Measurements from ENCODE around the gene UMODL1.

UMODL1 gene

DNA sequence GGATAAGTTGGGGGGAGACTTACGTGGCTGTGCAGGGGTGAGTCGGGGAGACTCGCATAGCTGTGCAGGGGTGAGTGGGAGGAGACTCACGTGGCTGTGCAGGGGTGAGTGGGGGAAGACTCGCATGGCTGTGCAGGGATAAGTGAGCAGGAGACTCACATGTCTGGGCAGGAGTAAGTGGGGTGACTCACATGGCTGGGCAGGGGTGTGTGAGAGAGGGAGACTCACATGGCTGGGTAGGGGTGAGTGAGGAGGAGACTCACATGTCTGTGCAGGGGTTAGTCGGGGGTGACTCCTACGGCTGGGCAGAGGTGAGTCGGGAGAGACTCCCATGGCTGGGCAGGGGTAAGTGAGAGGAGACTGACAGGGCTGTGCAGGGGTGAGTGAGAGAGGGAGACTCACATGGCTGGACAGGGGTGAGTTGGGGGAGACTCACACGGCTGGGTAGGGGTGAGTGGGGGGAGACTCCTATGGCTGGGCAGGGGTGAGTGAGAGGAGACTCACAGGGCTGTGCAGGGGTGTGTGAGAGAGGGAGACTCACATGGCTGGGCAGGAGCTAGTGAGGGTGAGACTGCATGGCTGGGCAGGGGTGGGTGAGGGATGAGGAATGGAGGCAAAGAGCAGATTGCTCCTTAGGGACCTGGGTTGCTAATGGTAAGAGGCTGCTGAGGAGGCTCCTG, 91.9 kb downstream of the UMODL1 start:
- ATAC-seq, result no peak
- TF ChIP-seq ZNF8 (CRISPR knock-in tag; IDR thresholded peaks at IDR 0.05) (no peak), ISL1 (CRISPR knock-in tag; IDR thresholded peaks at IDR 0.05) (no peak), RARB (CRISPR knock-in tag; IDR thresholded peaks at IDR 0.05) (no peak)
- TF ChIP-seq, protein P1, sequence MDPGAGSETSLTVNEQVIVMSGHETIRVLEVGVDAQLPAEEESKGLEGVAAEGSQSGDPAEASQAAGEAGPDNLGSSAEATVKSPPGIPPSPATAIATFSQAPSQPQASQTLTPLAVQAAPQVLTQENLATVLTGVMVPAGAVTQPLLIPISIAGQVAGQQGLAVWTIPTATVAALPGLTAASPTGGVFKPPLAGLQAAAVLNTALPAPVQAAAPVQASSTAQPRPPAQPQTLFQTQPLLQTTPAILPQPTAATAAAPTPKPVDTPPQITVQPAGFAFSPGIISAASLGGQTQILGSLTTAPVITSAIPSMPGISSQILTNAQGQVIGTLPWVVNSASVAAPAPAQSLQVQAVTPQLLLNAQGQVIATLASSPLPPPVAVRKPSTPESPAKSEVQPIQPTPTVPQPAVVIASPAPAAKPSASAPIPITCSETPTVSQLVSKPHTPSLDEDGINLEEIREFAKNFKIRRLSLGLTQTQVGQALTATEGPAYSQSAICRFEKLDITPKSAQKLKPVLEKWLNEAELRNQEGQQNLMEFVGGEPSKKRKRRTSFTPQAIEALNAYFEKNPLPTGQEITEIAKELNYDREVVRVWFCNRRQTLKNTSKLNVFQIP (CRISPR knock-in tag; IDR thresholded peaks at IDR 0.05; ENCODE audit: borderline replicate concordance, low read depth), result no peak

DNA sequence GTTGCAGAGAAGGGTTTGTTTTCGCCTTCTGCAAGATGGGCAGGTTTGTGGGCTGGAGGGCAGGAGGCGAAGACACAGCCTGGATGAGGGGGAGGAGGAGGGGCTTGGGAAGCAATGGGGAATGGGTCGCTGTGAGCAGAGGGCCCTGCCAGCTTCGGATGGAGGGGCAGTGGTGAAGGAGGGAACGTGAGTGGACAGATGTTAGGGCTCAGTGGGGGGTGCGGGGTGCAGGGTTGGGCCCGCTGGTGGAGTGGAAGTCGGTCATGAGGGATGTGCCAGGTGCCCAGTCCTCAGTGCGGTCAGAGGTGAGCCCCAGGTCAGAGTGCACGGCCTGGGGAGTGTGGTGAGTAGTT, 92.4 kb downstream of the UMODL1 start:
- ATAC-seq, result no peak

DNA sequence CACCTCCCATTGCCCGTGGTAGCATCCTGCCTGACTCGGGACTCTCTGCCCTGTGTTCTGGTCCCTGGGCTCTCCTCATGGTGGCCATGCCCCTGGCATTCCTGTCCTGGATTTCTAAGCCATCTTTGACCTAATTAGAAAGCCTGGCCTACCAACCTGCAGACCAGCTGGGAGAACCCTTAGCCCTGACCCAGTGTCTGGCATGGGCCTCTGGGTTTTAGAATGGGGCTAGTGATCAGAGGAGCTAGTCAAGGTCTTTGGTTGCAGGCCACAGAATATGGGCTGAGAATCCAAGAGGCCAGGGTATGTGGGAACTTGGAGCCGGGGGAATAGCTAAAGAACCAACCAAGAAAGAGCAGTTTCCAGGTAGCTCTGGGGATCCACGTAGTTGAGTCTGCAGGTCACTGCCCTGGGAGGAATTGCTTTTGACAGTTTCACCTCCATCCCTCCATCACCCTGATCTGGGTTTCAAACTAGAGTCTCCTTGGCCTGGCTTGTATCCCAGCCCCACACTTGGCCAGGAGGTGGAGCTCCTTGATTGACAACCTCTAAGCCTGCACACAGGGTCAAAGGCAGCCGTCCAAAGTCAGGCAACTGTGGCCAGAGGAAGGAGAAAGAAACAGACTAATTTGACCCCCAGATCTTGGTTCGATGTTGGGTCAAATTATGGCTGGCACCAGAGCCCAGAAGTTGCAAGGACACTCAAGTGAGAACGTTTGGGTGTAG, 93.1 kb downstream of the UMODL1 start:
- ATAC-seq, result no peak
- TF ChIP-seq, protein P2, sequence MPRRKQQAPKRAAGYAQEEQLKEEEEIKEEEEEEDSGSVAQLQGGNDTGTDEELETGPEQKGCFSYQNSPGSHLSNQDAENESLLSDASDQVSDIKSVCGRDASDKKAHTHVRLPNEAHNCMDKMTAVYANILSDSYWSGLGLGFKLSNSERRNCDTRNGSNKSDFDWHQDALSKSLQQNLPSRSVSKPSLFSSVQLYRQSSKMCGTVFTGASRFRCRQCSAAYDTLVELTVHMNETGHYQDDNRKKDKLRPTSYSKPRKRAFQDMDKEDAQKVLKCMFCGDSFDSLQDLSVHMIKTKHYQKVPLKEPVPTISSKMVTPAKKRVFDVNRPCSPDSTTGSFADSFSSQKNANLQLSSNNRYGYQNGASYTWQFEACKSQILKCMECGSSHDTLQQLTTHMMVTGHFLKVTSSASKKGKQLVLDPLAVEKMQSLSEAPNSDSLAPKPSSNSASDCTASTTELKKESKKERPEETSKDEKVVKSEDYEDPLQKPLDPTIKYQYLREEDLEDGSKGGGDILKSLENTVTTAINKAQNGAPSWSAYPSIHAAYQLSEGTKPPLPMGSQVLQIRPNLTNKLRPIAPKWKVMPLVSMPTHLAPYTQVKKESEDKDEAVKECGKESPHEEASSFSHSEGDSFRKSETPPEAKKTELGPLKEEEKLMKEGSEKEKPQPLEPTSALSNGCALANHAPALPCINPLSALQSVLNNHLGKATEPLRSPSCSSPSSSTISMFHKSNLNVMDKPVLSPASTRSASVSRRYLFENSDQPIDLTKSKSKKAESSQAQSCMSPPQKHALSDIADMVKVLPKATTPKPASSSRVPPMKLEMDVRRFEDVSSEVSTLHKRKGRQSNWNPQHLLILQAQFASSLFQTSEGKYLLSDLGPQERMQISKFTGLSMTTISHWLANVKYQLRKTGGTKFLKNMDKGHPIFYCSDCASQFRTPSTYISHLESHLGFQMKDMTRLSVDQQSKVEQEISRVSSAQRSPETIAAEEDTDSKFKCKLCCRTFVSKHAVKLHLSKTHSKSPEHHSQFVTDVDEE (CRISPR knock-in tag; IDR thresholded peaks at IDR 0.05), result no peak
- no peak for TF ChIP-seq ZNF8 (CRISPR knock-in tag; IDR thresholded peaks at IDR 0.05)
- TF ChIP-seq GLIS3 (CRISPR knock-in tag; IDR thresholded peaks at IDR 0.05), result no peak
- no peak for TF ChIP-seq TOX (CRISPR knock-in tag; IDR thresholded peaks at IDR 0.05; ENCODE audit: borderline replicate concordance)
- TF ChIP-seq ZNF70 (CRISPR knock-in tag; IDR thresholded peaks at IDR 0.05), result no peak
- no peak for TF ChIP-seq ARNTL (CRISPR knock-in tag; IDR thresholded peaks at IDR 0.05; ENCODE audit: borderline replicate concordance, low read depth)
- TF ChIP-seq PPARA (CRISPR knock-in tag; IDR thresholded peaks at IDR 0.05; ENCODE audit: borderline replicate concordance), result no peak
- TF ChIP-seq CSDC2 (CRISPR knock-in tag; IDR thresholded peaks at IDR 0.05), result no peak

More for the DNA sequence above, 92.4 kb downstream of the UMODL1 start:
- TF ChIP-seq SNAI2 (CRISPR knock-in tag; IDR thresholded peaks at IDR 0.05), result no peak
- no peak for TF ChIP-seq TCF4 (CRISPR knock-in tag; IDR thresholded peaks at IDR 0.05; ENCODE audit: borderline replicate concordance)
- TF ChIP-seq, protein P3, sequence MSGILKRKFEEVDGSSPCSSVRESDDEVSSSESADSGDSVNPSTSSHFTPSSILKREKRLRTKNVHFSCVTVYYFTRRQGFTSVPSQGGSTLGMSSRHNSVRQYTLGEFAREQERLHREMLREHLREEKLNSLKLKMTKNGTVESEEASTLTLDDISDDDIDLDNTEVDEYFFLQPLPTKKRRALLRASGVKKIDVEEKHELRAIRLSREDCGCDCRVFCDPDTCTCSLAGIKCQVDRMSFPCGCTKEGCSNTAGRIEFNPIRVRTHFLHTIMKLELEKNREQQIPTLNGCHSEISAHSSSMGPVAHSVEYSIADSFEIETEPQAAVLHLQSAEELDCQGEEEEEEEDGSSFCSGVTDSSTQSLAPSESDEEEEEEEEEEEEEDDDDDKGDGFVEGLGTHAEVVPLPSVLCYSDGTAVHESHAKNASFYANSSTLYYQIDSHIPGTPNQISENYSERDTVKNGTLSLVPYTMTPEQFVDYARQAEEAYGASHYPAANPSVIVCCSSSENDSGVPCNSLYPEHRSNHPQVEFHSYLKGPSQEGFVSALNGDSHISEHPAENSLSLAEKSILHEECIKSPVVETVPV (CRISPR knock-in tag; IDR thresholded peaks at IDR 0.05), result no peak
- TF ChIP-seq ZFP30 (CRISPR knock-in tag; IDR thresholded peaks at IDR 0.05), result no peak
- TF ChIP-seq, protein P4, sequence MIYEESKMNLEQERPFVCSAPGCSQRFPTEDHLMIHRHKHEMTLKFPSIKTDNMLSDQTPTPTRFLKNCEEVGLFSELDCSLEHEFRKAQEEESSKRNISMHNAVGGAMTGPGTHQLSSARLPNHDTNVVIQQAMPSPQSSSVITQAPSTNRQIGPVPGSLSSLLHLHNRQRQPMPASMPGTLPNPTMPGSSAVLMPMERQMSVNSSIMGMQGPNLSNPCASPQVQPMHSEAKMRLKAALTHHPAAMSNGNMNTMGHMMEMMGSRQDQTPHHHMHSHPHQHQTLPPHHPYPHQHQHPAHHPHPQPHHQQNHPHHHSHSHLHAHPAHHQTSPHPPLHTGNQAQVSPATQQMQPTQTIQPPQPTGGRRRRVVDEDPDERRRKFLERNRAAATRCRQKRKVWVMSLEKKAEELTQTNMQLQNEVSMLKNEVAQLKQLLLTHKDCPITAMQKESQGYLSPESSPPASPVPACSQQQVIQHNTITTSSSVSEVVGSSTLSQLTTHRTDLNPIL (CRISPR knock-in tag; IDR thresholded peaks at IDR 0.05; ENCODE audit: low read depth), result no peak
- no peak for TF ChIP-seq ZC3H10 (CRISPR knock-in tag; IDR thresholded peaks at IDR 0.05)
- no peak for TF ChIP-seq BACH2 (CRISPR knock-in tag; IDR thresholded peaks at IDR 0.05; ENCODE audit: borderline replicate concordance)
- no peak for TF ChIP-seq GLIS3 (CRISPR knock-in tag; IDR thresholded peaks at IDR 0.05)
- TF ChIP-seq ZNF565 (CRISPR knock-in tag; conservative IDR thresholded peaks at IDR 0.05; ENCODE audit: low read depth), result no peak
- no peak for TF ChIP-seq PPARA (CRISPR knock-in tag; IDR thresholded peaks at IDR 0.05; ENCODE audit: borderline replicate concordance)
- no peak for TF ChIP-seq ARNTL (CRISPR knock-in tag; IDR thresholded peaks at IDR 0.05; ENCODE audit: borderline replicate concordance, low read depth)
- no peak for TF ChIP-seq OSR1 (CRISPR knock-in tag; IDR thresholded peaks at IDR 0.05)
- no peak for TF ChIP-seq ZNF70 (CRISPR knock-in tag; IDR thresholded peaks at IDR 0.05)
- no peak for TF ChIP-seq ISL1 (CRISPR knock-in tag; IDR thresholded peaks at IDR 0.05)

DNA sequence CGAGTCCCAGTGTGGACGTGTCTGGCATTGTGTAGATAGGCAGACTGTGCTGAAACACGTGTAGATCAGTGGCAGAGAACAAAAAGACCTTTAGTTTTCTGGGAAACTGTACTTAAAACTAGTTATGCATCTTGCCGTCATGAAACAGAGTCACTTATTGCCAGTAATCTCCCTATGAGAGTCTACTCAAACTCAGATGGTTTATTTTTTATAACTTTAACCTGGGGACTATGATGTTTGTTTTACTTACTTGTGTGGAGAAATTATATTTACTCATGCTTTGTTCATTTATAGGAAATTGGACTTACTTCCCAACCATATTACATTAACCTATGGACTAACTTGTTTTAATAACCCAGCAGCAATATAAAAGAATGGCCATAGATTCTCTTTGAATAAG, 93.7 kb downstream of the UMODL1 start:
- no peak for ATAC-seq
- TF ChIP-seq ZNF70 (CRISPR knock-in tag; IDR thresholded peaks at IDR 0.05), result no peak
- no peak for TF ChIP-seq ARNTL (CRISPR knock-in tag; IDR thresholded peaks at IDR 0.05; ENCODE audit: borderline replicate concordance, low read depth)
- no peak for TF ChIP-seq ZFP3 (CRISPR knock-in tag; IDR thresholded peaks at IDR 0.05)
- TF ChIP-seq ESRRG (CRISPR knock-in tag; IDR thresholded peaks at IDR 0.05), result no peak
- TF ChIP-seq, protein P1 (CRISPR knock-in tag; IDR thresholded peaks at IDR 0.05; ENCODE audit: borderline replicate concordance, low read depth), result no peak
- TF ChIP-seq TOX (CRISPR knock-in tag; IDR thresholded peaks at IDR 0.05; ENCODE audit: borderline replicate concordance), result no peak
- TF ChIP-seq SNAI2 (CRISPR knock-in tag; IDR thresholded peaks at IDR 0.05), result no peak
- TF ChIP-seq CSDC2 (CRISPR knock-in tag; IDR thresholded peaks at IDR 0.05), result no peak
- TF ChIP-seq, protein P2 (CRISPR knock-in tag; IDR thresholded peaks at IDR 0.05), result no peak
- no peak for TF ChIP-seq ZC3H10 (CRISPR knock-in tag; IDR thresholded peaks at IDR 0.05)
